NCI-H82 (cell line): ENCODE data around the gene CSRP3.

ENCODE experiments used
- DNase-seq: peaks from one replicate; lab custom pipeline; 2025; lab: John Stamatoyannopoulos, UW

CSRP3 gene

DNA sequence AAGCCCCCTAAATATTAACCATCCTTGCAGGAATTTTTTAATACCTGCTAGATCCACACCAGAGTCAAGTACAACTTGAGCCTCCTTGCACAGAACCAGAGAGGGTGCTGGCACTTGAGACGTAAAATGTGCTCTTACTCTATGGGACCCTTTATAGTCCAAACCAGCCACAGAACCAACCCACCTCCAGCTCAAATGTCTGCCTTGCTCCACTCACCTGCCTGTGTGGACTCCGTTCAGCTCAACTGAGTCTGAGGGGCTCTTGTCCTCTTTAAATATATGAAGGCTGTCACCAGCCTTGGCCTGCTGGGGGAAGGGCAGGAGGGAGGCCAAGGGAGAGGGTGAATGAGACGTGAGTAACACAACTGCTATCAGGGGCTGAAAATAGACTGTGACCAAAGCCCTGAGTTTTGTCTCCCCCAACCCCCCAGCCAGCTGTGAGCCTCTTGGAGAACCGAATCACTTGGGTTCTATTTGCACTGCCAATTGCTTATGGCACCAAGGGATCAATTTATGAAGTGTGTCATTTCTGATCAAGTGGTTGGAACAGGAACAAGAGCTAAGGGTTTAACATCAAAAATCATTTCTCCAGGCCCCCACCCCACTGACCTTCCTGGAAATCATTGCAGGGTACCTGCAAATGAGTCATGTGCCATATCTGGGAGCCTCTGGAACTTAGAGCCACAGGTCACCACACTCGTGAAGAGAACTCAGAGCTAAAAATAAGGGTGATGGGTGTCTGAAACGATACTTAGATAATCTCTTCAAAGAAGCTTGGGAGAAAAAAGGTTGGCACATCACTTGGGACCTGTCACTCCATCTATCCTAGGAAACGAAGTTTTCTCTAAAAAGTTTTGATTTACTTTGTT is at the start of gene CSRP3:
Gene CSRP3, minus strand, starts transcription at position 247 of the 869 bp plus-strand sequence. CDS start 9,535 bp downstream, outside the sequence.
- no peak for DNase-seq

DNA sequence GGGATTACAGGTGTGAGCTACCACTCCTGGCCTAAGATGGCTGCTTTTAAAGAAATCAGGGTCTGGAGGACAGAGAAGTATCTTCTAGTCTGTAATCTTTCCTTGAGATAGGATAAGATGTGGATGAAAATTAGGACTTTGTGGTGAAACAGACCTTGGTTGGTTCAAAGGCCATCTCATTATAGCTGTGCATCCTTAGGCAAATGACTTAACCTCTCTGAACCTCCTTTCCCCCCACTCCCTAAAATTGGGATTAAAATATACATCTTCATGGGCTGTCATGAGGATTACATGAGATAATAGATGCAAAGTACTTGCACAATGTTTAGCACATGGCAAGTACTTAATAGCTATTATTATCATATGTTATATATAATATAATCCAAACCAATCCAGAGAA is 49.8 kb upstream of the CSRP3 start:
- no peak for DNase-seq

DNA sequence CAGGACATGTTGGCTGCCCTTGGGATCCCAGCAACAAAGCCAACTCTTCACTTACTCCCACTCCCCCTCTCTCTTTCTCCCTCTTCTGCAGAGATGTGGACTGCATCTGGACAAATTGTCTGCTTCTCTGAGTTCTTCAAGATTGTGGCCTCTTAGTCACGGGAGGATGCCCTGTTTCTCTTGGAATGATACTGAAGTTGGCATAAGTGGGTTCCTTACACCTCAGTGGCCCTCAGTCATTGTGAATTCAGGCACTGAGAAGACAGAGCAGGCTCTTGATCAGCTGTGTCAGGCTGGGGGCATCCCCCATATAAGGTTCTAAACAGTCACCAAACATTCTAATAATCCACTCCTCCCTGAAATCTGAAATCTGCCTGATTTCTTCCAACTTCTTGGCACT is 45.0 kb upstream of the CSRP3 start:
- DNase-seq = no peak

DNA sequence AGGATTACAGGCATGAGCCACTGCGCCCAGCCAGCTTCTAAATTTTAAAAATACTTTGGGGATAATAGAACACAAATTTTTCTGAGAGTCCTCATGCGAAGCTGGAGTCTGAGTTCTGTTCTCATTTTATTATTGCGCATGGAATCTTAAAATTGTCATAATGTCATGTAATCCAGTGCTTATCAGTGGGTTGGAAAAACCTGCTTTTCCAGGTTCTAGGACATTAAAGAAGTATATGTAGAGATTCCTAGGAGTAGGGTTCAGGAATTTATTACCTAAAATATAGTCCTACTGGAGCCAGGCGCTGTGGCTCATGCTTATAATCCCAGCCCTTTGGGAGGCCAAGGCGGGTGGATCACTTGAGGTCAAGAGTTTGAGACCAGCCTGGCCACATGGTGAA is 43.6 kb upstream of the CSRP3 start:
- no peak for DNase-seq

DNA sequence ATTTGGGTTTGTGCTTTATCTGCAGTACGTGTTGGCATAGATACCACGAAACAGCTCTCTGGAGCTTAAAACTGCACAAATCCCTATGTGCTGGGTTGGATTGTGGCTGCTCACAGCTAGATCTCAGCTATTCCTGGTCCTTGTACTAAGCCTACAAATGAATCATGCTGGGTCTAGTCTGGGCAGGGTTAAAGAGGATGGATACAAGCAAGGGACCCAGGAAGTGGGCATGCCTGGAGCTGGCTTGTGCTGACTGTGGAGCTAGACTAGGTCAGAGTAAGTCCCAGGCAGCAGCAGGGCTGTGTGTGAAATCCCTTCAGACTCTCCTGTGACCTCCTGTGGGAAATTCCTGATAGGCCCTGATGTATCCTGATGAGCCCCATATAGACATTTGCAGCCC is 42.8 kb upstream of the CSRP3 start:
- no peak for DNase-seq

DNA sequence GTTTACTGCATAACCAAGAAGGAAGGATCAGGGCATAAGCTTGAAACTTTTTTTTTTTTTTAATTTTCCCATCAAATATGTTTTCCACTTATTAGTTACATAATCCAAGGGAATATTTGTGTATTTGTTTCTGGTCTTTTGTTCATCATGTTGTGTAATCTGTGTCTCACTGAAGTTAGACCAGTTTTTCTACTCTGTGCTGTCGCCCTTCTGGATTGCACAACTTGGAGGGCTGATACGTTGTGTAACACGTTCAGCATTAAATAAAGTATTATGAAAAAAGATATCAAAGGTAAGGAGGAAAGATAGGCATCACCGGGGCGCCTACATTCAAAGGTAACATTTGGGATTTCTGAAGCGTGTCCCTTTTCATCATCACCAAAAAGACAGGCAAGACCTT is 42.3 kb upstream of the CSRP3 start:
- DNase-seq = no peak

DNA sequence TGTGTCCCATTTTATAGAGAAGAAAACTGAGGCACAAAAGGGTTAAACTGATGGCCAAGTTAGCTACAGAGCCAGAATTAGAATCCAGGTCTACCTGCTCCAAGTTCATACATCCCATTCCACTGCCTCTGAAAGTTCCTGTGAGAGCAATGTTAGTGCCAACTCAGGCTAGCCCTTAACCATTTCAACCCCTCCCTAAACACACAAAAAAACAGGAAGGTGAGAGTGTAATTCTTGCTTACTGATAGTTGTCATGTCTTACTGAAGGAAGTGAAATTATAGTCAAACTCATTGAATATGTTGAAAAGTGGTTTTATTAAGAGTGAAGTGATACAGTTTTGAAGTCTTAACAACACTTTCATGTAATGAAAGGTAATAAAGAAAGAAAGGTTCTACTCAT is 41.8 kb upstream of the CSRP3 start:
- no peak for DNase-seq

DNA sequence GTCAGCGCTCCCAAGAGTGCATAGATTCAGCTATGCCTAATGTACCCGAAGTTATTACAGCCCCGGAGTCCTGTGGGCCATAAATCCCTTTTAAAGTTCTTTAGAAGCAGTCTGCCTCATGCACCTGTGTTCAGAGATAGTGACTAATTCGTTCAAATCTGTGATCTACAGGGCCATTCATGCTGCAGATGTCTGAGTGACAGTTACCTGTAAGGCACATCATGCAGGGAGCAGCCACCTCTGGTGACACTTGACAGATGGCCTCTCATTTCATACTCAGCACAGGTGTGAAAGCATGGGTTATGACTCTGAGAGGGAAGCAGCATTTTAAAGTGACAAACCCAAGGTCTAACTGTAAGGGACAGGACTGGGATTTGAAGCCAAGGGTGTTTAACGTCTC is 41.4 kb upstream of the CSRP3 start:
- no peak for DNase-seq

DNA sequence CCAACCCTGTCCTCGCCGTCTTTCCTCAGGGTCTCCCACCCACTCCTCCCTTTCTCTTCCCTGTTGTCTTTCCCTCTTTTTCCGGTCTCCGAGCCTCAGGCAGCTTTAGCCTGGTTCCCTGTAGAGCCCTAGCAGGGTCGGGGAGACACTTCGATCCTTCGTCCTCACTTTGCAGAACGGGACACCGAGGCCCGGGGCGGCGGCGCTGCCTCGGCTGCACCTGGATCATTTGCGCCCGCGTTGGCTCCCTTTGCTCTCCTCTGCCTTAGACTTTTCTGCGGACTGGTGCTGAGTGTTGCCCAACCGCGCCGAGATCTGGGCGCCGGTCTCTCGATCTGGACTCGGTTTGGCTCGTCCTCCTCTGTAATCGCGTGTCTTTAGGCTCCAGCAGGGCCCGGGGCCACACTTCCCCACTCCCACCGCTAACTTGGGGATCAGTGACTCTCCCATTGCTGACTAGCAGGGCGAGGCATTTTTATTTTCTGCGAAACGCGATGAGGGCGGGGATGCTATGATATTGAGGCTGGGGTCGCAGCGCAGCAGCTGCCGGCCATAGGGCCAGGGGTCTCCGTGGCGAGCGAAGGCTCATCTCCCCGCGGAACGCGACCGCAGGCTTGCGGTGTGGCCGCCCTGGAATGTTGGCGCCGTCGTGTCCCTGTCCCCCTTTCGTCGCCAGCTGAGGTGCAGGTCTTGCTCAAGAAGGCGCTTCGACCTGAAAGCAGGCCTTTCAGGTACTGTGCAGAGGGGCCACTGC is 40.6 kb upstream of the CSRP3 start:
- DNase-seq = peak; percentile 25

DNA sequence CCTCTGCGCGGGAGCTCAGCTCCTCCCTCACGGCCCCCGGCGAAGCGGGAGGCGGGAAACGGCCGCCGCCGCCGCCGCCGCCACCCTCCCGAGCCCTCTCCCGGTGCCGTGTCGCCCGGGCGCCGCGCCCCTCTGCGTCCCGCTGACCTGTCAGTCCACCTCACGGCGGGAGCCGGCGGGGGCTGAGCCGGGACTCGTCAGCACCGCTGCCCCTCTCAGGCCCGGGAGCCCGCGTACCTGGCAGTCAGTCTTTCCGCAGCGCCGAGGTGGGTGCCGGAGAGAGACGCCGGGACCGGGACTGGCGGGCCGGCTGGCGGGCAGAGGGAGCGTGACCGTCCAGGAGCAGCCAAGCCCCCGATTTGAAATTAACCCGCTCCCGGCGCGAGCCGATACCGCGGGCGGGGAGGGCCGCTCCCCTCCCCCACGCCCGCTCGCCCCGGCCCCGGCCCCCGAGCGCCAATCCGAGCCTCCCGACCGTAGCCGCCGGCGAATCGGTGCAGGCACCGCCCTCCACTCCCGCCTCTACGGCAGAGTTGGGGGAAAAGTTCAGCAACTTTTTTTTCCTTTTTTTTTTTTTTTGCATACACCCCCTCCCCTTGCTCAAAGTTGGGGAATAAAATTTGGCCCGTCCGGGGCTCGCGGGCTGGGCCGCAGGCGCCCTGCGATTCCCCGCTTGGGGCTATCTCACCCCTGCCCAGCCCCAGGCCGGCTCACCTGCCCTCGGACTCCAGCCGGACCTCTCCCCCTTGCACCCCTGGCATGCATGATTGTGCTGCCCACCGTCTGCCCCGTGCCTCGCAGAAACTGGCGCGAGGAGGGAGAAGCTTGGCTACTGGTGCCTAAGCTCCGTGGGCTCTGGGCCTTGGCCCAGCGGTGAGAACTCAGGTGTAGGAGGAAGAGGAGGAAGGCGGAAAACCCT is 39.7 kb upstream of the CSRP3 start:
- DNase-seq = peak; percentile 40

DNA sequence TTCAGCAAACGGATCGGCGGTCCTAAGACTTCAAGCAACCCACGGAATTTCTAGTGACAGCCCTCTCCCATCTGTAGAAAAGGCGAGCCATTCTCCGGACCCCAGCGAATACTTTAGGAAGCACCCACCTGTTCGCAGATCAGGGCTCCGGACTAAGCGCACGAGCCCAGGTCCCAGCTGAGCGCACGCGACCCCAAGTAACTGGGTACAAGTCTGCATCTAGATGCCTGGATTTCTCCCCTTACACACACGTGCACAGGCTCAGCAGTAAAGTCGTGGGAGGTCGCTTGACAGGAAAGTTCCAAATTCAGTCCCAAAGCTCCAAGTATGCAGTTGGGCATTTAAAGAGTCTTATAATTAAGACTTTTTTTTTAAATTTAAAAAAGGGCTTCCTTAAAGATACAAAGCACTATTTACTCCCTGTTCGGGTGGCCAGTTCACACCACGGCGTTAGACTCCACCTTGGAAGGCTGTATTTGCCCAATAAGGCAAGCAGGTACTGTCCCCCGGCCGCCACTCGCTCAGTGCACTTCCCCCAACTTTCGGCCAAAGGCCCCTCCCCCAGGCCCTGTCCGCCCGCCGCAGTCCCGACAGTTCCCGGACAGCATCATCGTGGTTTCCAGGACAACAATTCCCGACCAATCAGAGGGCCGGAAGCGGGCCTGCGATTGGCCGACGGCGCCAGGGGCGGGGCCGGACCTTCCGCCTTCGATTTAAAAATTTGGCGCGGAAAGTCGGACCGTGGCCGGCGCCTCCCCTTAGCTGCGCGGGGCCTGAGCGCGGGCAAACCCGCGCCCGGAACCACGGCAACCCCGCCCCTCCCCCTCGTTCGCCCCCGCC is 38.9 kb upstream of the CSRP3 start, which contains the start of gene E2F8:
Gene E2F8, minus strand, starts transcription at position 526 of the 840 bp plus-strand sequence. CDS start 824 bp downstream, outside the sequence.
- peak; percentile 94 for DNase-seq

DNA sequence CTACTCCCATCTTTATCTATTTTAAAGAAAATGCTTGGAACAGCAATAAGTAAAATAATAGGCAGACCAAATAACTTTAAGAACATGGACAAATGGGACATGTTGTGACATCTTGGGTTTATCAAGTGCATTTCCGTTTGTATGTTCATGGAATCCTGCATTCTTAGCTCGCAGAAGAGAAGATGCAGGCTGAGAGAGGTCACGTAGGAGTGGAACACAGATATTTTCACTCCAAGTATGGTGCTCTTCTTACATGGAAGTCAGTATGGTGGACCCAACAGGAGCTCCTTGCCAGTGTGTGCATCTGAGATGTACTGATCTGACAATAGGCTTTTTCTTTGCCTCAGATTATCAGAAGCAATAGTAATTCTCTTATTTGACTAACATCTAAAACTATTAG is 37.3 kb upstream of the CSRP3 start:
- no peak for DNase-seq

DNA sequence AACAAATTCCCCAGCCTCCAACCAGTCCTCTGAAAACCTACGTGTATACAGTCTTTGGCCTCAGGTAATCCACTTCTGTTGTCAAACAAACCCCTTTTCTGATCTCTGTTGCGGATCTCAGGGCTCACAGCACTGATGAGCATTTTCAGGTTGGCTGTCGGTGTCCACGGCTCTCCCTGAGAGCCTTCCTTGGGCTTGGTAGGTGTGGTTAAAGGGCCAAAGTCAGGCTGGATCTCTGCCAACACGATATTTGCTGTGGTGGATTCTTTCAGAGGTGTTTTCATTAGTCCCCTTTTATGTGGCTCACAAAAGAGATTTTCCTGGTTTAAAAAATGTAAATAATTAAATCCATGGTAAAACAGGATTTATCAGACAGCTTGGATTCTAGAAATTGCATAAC is 36.0 kb upstream of the CSRP3 start:
- DNase-seq = peak; percentile 17

DNA sequence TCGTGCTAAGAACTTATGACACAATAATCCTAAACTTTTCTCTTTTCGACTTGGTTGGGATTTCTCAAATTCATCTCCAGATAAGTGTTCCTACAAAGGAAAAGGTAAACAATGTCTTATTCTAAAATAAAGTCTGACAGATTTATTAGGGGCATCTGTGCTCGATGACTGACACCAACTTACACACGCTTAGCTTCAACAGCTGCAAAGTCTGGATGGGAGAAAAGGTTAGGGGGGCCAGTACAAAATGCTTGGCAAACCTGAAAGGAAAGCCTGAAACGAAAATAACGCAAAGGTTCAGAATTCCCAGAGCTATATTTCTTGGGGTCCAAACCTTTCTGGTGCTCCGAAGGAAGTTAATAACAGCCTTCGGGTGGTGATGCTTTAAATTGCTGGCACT is 35.6 kb upstream of the CSRP3 start:
- DNase-seq = no peak

DNA sequence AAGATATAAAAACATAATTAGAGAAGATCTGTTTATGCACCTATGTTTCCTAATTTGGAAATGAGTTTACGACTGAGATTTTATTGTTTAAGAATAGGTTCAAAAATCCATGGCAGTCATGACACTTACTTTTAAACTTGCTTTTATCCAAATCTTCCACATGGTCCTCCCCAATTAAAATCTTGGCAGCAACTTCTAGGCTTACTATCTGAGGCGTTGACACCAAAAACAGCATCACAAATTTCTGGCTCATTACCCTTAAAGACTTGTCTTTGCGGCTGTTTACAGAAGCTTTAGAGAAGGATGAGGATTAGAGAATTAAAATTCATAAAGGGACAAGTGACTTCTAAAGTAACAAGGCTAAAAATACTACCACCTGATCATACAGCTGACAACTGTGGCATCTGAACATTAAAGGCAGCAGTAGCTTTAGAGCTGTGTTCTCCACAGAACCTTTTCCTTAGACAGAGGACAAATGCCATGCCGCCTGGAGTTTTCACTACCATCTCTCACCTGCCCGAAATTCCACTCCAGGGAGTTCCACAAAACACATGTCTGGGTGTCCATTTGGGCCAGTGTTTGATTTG is 32.5 kb upstream of the CSRP3 start:
- no peak for DNase-seq

DNA sequence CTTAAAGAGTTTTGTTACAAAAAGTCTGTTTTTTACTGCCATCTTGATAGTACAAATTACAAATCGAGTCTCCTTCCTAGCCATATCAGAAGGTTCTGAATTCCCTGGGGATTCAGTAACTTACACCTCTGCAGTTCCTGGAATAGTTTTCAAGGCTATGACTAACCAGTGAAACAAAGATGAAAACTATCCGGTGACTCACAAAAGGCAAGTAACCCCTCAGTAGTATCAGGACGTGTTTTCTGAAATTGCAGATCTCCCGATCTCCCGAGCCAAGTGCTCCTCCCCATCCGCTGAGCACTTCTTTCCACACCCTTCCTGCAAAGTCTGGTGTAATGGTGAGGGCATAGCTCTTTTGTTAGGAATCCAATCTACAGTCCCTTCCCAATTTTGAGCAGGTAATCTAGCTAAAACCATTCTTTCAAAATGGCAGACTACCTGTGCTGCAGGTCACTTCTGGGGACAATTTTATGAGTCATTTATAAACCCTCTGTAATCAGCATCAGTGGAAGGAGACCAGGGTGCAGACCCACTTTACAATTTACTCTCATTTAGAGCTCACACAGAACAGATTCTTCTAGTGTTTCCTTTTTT is 31.2 kb upstream of the CSRP3 start:
- no peak for DNase-seq

DNA sequence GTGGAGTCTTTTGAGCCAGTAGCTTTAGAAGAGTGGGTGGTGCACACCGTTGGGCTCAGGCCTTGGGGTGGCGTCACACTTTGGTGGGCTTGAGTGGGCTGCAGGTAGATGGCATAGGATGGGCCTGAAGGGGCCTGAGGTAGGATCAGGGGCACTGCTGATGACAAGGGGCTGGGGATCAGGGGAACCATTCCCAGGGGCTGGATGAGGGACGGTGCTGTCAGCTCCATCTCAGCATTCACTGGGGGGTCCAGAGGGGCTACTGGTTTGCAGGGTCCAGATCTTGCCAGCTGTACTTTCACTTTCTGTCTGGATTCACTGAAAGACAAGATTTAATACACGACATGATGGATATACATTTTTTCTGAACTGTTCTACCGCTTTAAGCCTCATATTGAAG is 27.9 kb upstream of the CSRP3 start:
- DNase-seq = no peak

DNA sequence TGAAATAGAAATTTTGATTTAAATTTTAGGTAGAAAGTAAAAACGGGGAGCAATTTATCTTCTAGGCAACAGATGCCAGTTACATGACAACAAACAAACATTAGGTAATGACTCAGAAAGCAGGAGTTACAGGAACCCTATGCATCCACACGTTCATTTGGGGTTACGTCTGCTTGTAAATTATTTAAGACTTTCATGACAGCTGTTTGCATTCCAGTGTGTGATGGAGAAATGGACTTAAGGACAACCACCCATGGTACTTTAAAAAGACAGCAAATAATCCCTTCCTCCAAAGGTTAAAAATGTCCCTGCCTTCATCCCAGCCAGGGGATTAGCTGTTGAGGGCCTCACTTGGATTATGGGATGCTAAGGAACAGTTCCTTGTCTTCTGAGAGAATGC is 27.2 kb upstream of the CSRP3 start:
- DNase-seq = peak; percentile 52

DNA sequence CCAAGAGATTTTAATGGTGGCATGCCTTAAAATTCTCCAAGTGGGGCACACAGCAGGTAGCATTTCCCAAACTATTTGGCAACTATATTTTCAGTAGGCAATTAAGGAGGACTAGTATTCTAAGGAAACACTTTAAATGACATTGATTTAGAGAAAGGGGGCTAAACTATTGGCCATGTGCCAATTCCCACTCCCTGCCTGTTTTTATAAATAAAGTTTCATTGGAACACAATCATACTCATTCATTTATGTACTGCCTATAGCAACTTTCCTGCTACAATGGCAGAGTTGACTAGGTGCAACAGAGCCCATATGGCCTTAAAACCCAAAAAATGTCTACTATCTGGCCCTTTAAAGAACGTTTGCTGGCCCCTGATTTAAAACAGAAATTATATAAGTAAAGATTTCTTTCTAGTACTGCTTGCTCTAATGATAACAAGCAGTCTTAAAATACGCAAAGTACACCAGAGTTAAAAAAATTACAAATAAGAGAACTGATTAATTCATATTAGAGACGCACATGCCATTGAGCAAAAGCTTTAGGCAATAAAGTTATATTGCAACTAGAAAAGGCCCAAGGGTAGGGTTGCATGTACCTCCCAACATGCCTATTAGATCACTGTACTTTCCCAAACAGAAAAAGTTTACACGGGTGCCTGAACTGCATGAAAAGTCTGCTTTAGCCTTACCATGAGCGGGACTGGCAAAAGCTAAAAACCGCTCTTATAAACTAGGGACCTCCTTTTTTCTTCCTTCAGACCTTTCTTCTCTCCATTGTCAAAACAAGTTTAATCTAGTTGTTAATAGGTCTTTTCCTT is 24.8 kb upstream of the CSRP3 start:
- no peak for DNase-seq

DNA sequence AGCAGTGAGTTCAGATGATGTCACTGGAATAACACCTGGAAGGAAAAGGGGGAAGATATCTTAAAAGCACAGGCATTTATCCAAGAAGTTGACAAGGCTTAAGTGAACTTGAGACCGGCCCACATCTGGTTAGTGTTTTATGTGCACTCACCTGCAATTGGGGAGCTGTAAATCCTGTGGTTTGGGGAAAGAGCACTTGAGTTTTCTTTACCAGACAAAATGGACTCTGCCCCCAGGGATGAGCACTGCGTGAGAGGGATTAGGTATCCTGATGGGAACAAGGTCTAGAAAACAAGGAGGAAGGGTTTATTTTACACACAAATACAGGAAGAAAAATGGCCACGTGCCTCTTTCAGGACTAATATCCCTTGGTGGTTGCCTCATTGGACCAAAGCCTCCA is 23.8 kb upstream of the CSRP3 start:
- DNase-seq = no peak
